ENCODE results near the gene CFAP20DC.
"Not testable (repeated sequence)": the region's sequence is repeated elsewhere in the genome, so short reads cannot be mapped to it uniquely, and the experiment has no call there.

CFAP20DC gene

DNA sequence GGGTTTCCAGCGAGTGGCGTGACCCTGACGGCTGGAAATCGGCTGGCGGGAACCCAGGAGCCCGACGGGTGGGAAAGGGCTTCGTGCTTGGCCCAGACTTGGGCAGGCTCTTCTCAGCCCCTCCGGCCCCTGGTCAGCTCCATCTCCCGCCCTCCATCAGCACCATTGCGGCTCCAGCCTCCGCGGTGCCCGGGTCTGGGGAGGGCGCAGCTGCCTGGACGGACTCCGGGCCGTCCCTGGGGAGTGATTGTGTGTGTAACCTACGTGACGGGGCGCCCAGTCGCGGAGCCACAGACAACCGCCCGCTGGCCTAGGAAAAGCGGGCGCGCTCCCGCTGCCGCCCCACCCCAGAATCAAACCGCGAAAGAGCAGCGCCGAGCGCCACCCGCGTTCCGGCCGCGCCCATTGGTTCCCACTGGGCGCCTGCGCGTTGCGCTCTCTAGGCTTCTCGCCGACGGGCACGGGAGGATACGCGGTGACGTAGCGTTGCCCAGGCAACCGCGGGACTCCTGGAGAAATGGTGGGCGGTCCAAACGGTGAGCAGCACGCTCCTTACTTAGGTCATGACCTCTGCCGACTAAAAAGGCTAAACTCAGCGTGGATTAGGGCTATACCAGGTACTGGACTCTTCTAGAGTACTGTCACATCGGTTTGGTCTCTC lies at the start of gene CFAP20DC:
Gene CFAP20DC (minus strand): TSS at position 355 of the 661 bp plus-strand sequence. CDS start 394 bp downstream, outside the sequence.
- peak; percentile 88 for DNase-seq

GRCh38 chr3:59098516-59098915 lies 48.7 kb upstream of the CFAP20DC start:
- DNase-seq: not testable (repeated sequence)

GRCh38 chr3:59094446-59094845 lies 44.6 kb upstream of the CFAP20DC start:
- DNase-seq: no peak

DNA sequence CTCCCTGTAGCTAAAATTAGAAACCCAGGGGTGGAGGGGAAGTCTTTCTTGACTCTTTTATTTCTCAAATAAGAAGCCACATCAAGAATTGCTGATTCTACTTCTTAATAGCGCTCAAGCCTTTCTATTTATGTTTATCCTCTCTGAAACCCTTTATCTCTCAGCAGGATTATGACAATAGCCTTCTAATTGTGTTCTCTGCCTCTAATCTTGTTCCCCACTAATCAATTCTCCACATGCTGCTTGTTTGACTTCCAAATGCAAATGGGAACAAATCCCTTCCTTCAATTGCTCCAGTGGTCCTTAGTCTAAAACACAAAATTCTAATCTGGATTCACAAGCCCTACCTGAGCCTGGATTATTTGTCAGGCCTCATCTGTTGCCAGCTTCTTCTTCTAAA lies 43.7 kb upstream of the CFAP20DC start:
- DNase-seq: no peak

GRCh38 chr3:59088761-59089160 lies 38.9 kb upstream of the CFAP20DC start:
- DNase-seq: no peak

- no peak for DNase-seq
These were observed 36.2 kb upstream of the CFAP20DC start for GRCh38 chr3:59085976-59086375.

- DNase-seq: no peak
These were observed 34.8 kb upstream of the CFAP20DC start for GRCh38 chr3:59084583-59084982.

DNA sequence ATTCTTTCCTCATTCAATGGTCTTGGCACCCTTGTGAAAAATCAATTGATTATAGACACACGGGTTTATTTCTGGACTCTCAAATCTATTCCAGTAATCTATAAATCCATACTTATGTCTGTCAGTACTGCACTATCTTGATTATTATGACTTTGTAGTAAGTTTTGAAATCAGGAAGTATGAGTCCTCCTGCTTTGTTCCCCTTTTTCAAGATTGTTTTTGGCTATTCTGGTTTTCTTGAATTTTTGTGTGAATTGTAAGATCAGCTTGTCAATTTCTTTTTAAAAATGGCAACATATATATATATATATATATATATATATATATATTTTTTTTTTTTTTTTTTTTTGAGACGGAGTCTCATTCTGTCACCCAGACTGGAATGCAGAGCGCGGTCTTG lies 32.3 kb upstream of the CFAP20DC start:
- DNase-seq: no peak

DNA sequence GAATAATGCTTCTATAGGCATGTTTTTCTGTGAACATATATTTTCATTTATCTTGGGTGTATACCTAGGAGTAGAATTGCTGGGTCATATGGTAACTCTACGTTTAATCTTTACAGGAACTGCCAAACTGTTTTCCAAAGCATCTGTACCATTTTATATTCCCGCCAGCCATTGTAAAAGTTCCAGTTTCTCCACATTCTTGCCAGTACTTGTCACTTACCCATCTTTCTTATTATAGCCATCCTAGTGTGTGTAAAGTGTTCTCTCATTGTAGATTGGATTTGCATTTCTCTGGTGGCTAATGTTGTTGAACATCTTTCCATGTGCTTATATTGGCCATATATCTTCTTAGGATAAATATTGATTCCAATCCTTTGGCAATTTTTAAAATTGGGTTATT lies 31.2 kb upstream of the CFAP20DC start:
- DNase-seq: no peak

- DNase-seq: no peak
These were observed 30.1 kb upstream of the CFAP20DC start for GRCh38 chr3:59079962-59080361.

GRCh38 chr3:59074764-59075163 lies 24.9 kb upstream of the CFAP20DC start:
- DNase-seq: no peak

- no peak for DNase-seq
These were observed 22.9 kb upstream of the CFAP20DC start for GRCh38 chr3:59072681-59073080.

DNA sequence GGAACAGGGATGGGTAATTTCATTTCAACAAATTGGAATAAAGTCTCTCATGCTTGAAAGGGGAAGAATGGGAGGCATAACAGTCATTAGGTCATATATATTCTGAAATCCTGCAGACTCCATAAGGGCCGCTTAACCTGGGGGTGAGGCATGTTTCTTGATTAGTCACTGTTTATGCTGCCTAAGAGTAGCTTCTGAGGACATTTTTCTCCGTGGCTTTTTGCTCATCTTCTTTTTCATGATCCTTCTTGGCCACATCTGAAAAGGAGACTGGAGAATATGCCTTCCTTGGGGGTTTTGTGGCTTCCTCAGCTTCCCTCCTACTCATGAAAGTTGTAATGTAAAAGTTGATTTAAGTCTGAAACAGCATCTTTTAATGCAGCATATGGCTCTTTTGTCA lies 20.0 kb upstream of the CFAP20DC start:
- DNase-seq: no peak

- no peak for DNase-seq
These were observed 15.4 kb upstream of the CFAP20DC start for GRCh38 chr3:59065240-59065639.

DNA sequence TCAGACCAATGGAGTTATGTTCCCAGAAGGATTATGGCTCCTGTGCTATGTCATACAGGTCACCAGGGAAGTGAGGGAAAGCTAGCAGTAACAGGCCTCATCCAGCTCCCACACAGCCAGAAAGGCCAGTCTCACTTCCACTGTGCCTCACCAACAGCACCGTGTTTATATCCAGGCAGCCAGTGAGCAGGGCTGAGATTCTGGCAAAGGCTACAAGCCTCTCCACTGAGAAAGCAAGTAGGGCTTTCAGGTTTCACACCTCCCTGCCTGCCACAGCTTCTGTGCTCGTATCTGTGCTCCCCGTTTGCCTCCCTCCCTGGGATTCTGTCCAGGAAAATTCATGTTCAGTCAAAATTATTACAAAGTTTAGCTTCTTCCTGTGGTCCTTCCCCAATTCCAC lies 14.9 kb upstream of the CFAP20DC start:
- DNase-seq: no peak

DNA sequence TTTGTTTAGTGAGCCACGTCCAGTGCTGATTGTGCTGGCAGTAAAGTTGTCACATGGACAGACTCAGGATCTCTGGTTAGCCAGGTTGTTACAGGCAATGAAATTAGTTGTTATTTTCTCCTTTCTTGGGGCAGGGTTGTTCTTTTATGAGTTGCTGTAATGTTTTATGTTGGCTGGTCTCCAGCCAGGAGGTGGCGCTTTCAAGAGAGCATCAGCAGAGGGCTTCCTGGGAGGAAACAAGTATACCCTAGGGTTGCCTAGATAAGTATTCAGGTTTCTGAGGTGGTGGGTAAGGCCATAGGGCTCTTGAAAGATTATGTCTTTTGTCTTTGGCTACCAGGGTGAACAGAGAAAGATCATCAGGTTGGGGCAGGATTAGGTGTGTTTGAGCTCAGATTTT lies 14.5 kb upstream of the CFAP20DC start:
- DNase-seq: no peak

GRCh38 chr3:59056706-59057105 lies 6.9 kb upstream of the CFAP20DC start:
- no peak for DNase-seq

GRCh38 chr3:59052803-59053411 lies 3.1 kb upstream of the CFAP20DC start:
- no peak for DNase-seq

DNA sequence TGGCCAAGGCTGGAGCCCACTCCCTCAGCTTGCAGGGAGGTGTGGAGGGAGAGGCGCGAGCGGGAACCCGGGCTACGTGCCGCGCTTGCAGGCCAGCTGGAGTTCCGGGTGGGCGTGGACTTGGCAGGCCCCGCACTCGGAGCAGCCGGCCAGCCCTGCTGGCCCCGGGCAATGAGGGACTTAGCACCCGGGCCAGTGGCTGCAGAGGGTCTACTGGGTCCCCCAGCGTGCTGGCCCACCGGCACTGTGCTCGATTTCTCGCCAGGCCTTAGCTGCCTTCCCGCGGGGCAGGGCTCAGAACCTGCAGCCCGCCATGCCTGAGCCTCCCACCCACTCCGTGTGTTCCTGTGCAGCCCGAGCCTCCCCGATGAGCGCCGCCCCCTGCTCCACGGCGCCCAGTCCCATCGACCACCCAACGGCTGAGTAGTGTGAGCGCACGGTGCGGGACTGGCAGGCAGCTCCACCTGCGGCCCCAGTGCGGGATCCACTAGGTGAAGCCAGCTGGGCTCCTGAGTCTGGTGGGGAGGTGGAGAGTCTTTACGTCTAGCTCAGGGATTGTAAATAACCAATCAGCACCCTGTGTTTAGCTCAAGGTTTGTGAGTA lies 1.1 kb upstream of the CFAP20DC start:
- not testable (repeated sequence) for DNase-seq

DNA sequence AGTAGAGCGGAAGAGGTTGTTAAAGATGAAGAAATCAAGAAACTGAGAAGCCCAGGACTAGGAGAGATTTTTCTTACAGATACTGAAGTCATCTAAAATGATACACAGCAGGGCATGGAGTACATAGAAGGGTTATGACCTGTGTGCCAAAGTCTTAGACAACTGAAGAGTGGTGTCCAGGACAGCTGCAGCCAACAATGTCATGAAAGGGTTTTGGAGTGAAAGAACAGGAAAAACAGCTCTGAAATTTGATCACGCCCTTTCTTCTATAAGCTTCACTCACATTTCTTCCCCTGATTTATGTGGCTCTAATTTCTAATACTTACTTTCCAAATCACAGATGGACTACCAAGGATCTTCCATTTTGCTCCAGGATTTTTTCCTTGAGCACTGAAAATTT lies 3.0 kb downstream of the CFAP20DC start:
- no peak for DNase-seq

DNA sequence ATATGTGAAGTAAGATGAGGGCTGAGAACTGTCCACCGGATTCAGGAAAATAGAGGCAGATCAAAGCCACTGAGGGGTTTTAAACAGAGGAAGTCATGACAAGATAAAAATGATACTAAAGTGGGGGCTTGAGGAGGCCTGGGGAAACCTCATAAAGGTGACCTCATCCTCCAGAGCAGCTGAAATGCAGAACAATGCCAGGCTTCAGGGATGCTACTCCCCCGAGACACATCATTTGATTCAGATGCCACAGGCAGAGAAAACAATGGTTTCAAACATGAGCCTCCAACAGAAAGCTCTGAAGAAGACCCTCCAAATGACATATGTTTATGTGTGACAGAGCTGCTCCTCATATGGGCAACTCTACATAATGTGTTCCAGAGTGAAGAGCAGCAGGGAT lies 6.4 kb downstream of the CFAP20DC start:
- no peak for DNase-seq

- DNase-seq: no peak
These were observed 8.9 kb downstream of the CFAP20DC start for GRCh38 chr3:59040902-59041301.

DNA sequence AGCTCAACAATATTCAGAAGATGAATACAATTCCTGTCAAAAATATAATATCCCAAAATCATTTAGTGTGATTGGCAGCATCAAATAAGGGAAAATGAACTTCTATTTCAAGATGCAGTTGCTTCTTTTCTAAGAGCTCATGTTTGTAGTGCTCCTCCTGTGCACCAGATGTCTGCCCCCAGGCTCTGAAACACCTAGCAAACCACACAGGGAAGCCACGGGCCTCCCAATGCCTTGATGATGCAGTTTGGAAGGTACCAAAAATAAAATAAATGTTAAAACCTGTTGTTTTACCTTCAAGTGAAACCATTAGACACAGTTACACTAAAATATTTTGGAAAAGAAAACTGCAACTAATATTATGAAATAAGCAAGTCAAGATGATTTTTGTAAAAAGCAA lies 22.2 kb downstream of the CFAP20DC start:
- no peak for DNase-seq

DNA sequence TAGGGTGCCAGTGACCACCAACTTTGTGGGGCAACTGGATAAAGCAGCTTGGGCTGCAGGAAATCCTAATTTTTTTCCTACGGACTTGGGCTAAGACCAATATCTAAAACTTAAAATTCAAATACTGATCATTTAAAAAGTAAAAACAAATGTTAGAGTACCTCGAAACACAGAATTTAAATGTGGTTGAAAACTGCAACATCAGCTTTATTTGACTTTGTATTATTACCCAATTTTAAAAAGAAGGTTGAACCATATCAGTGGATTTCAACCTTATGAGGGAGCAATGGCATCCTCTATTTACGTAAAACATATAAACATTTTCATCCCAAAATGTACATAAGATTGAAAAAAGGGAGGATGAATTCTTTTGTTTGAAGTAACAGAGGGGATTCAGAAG lies 26.2 kb downstream of the CFAP20DC start:
- DNase-seq: no peak

- DNase-seq: no peak
These were observed 32.2 kb downstream of the CFAP20DC start for GRCh38 chr3:59017617-59017984.
